Measurements from ENCODE around the gene LETM1. TPM values are rescaled to one million over a fixed set of nuclear protein-coding genes. Genes with fewer than 3 reads are reported as not detected.

The LETM1 gene
- total and polyA plus RNA-seq, 2 of the 13 experiments (the other 11 are each of a cell fraction or from before 2014, with no cell fraction given), result 9.7 to 41.6 TPM

GRCh38 chr4:1779588-1780382 is 76.2 kb downstream of the LETM1 start (continued):
- TF ChIP-seq, protein P1, sequence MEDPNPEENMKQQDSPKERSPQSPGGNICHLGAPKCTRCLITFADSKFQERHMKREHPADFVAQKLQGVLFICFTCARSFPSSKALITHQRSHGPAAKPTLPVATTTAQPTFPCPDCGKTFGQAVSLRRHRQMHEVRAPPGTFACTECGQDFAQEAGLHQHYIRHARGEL (CRISPR knock-in tag; IDR thresholded peaks at IDR 0.05), result no peak
- 0 out of 2 replicates have a peak, but pooled peaks have one; percentile 49 for TF ChIP-seq NR1H2 (CRISPR knock-in tag; IDR thresholded peaks at IDR 0.05; ENCODE audit: borderline replicate concordance, low read depth)
- peak; percentile 79 for TF ChIP-seq SALL2 (CRISPR knock-in tag; IDR thresholded peaks at IDR 0.05)
- peak; percentile 41; the same call in 1 of the 2 replicates for TF ChIP-seq NCOR1 (IDR thresholded peaks at IDR 0.05; ENCODE audit: borderline replicate concordance, low read length)
- TF ChIP-seq ZNF121 (CRISPR knock-in tag; IDR thresholded peaks at IDR 0.05), result no peak
- no peak for TF ChIP-seq NBN (conservative IDR thresholded peaks at IDR 0.05)
- 0 out of 2 replicates have a peak, but pooled peaks have one; percentile 76 for TF ChIP-seq PAX8 (CRISPR knock-in tag; IDR thresholded peaks at IDR 0.05; ENCODE audit: borderline replicate concordance)
- TF ChIP-seq BCL3 (CRISPR knock-in tag; IDR thresholded peaks at IDR 0.05), result peak; percentile 42; the same call in 1 of the 2 replicates
- peak; percentile 72; the same call in 1 of the 2 replicates for TF ChIP-seq ZNF292 (CRISPR knock-in tag; IDR thresholded peaks at IDR 0.05; ENCODE audit: borderline replicate concordance, low read depth)
- TF ChIP-seq PHB2 (IDR thresholded peaks at IDR 0.05; ENCODE audit: partially characterized antibody), result no peak
- TF ChIP-seq GMEB2 (CRISPR knock-in tag; IDR thresholded peaks at IDR 0.05; ENCODE audit: low read depth), result no peak
- TF ChIP-seq ATF3 (CRISPR knock-in tag; IDR thresholded peaks at IDR 0.05), result no peak
- no peak for TF ChIP-seq FOXA1 (IDR thresholded peaks at IDR 0.05)
- no peak for TF ChIP-seq FOXA1 (CRISPR knock-in tag; IDR thresholded peaks at IDR 0.05)
- TF ChIP-seq SMARCE1 (IDR thresholded peaks at IDR 0.05; ENCODE audit: borderline replicate concordance), result no peak
- peak; percentile 40 for TF ChIP-seq TEAD3 (CRISPR knock-in tag; optimal IDR thresholded peaks at IDR 0.05; ENCODE audit: borderline replicate concordance)
- TF ChIP-seq, protein P2, sequence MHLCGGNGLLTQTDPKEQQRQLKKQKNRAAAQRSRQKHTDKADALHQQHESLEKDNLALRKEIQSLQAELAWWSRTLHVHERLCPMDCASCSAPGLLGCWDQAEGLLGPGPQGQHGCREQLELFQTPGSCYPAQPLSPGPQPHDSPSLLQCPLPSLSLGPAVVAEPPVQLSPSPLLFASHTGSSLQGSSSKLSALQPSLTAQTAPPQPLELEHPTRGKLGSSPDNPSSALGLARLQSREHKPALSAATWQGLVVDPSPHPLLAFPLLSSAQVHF (CRISPR knock-in tag; IDR thresholded peaks at IDR 0.05), result no peak
- TF ChIP-seq ERF (CRISPR knock-in tag; IDR thresholded peaks at IDR 0.05), result peak; percentile 72; the same call in 1 of the 2 replicates
- TF ChIP-seq, protein P3, sequence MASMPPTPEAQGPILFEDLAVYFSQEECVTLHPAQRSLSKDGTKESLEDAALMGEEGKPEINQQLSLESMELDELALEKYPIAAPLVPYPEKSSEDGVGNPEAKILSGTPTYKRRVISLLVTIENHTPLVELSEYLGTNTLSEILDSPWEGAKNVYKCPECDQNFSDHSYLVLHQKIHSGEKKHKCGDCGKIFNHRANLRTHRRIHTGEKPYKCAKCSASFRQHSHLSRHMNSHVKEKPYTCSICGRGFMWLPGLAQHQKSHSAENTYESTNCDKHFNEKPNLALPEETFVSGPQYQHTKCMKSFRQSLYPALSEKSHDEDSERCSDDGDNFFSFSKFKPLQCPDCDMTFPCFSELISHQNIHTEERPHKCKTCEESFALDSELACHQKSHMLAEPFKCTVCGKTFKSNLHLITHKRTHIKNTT (CRISPR knock-in tag; IDR thresholded peaks at IDR 0.05), result no peak
- no peak for TF ChIP-seq HMGA1 (CRISPR knock-in tag; conservative IDR thresholded peaks at IDR 0.05)
